NT2/D1 (cell line): ENCODE results near the gene KRT25.

Experiments used
- YY1 ChIP-seq: IDR thresholded peaks from 2 replicates; pipeline ENCODE4 v1.6.1; 2011; ENCODE audit not compliant: insufficient read length, insufficient read depth
- ZNF274 ChIP-seq: IDR thresholded peaks from 2 replicates; pipeline ENCODE4 v1.6.1; 2011; ENCODE audit warnings: mild to moderate bottlenecking, low read depth, low read length

DNA sequence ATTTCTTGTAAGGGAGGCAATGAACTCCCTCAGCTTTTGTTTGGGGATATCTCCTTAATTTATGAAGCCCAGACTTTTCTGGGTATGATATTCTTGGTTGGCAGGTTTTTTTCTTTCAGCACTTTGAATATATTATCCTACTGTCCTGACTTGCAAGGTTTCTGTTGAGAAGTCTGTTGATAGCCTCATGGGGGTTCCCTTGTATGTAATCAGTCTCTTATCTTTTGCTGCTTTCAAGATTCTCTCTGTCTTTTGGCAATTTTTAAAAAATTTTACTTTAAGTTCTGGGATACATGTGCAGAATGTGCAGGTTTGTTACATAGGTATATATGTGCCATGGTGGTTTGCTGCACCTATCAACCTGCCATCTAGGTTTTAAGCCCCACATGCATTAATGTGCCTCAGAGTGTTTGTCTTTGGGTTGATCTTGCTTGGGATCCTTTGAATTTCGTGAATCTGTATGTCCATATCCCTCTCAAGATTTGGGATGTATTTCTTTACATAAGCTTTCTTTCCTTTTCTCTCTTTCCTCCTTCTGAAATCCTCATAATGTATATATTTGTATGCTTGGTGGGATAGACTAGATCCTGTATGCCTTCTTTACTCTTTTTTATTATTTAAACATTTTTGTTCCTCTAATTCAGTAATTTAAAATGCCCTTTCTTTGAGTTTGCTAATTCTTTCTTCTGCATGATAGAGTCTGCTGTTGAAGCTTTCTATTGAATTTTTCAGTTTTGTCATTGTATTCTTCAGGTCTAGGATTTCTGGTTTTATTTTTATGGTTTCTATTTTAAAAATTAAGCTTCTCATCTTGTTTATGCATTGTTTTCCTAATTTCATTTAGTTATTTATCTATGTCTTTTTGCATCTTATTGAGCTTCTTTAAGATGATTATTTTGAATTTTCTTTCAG, 5.2 kb upstream of the KRT25 start:
- TF ChIP-seq YY1 (no peak), ZNF274 (no peak)
